Measurements from ENCODE around the gene KNSTRN. TPM values are rescaled to one million over a fixed set of nuclear protein-coding genes. Genes with fewer than 3 reads are reported as not detected.

The KNSTRN gene
- total RNA-seq = 10 to 100 TPM; 57.5 to 63.3 TPM

- H3K27ac Mint-ChIP-seq = peak within 1 kb of the TSS; percentile 95
- DNase-seq = peak; percentile 96
- CTCF ChIA-PET = interaction anchor here (0.6 to 2.8 kb wide), 14 partner anchors 9 to 278 kb away, joined by 3 to 15 read pairs (median 3); no protein-coding TSS in a partner anchor
- peaks cover 40% of the 10 kb centered on the region for H3K36me3 Mint-ChIP-seq (ENCODE audit: low read depth)
- POLR2A ChIA-PET = interaction anchor here (0.7 kb wide), 1 partner anchor 388 kb away, joined by 4 read pairs; no protein-coding TSS in a partner anchor
- no peaks in the 10 kb centered on the region for H3K9me3 Mint-ChIP-seq
- peak within 1 kb of the TSS; percentile 100 for H3K4me3 Mint-ChIP-seq
- H3K4me1 Mint-ChIP-seq = peaks cover 36% of the 10 kb centered on the region
- H3K27me3 Mint-ChIP-seq = peaks cover 4% of the 10 kb centered on the region
Measured at GRCh38 chr15:40382580-40383456, at the start of gene KNSTRN. Gene KNSTRN, plus strand, starts transcription at chr15:40382721. Its CDS starts 115 bp downstream, at chr15:40382836.

- CTCF ChIA-PET = interaction anchor here (0.8 to 2.0 kb wide), 4 partner anchors 9 to 14 kb away, joined by 3 to 15 read pairs (median 4); no protein-coding TSS in a partner anchor
- Mint-ChIP-seq H3K4me3 (no peak overlapping the region), H3K9me3 (no peaks in the 10 kb centered on the region), H3K27me3 (no peaks in the 10 kb centered on the region), H3K36me3 (ENCODE audit: low read depth) (no peaks in the 10 kb centered on the region), H3K27ac (peak overlapping the region; percentile 77), H3K4me1 (peaks cover 31% of the 10 kb centered on the region)
- DNase-seq = peak; percentile 46
- POLR2A ChIA-PET = interaction anchor here (1.1 kb wide), 1 partner anchor 11 kb away, joined by 3 read pairs; no protein-coding TSS in a partner anchor
Measured at GRCh38 chr15:40333922-40334492, 48.5 kb upstream of the KNSTRN start.

GRCh38 chr15:40334541-40334940 lies 48.0 kb upstream of the KNSTRN start:
- no peaks in the 10 kb centered on the region for H3K27me3 Mint-ChIP-seq
- no peak overlapping the region for H3K4me3 Mint-ChIP-seq
- POLR2A ChIA-PET = interaction anchor here (1.1 kb wide), 1 partner anchor 12 kb away, joined by 3 read pairs; no protein-coding TSS in a partner anchor
- no peak for DNase-seq
- H3K27ac Mint-ChIP-seq = no peak overlapping the region
- H3K9me3 Mint-ChIP-seq = no peaks in the 10 kb centered on the region
- CTCF ChIA-PET = interaction anchor here (0.8 to 2.0 kb wide), 4 partner anchors 9 to 87 kb away, joined by 3 to 15 read pairs (median 5); no protein-coding TSS in a partner anchor
- no peaks in the 10 kb centered on the region for H3K36me3 Mint-ChIP-seq (ENCODE audit: low read depth)
- peaks cover 30% of the 10 kb centered on the region for H3K4me1 Mint-ChIP-seq

GRCh38 chr15:40334941-40335795 lies 47.4 kb upstream of the KNSTRN start:
- CTCF ChIA-PET = interaction anchor here (1.4 to 6.0 kb wide), 5 partner anchors 8 to 87 kb away, joined by 5 to 78 read pairs (median 20); partner anchors contain the start of gene INAFM2
- H3K4me3 Mint-ChIP-seq = no peak overlapping the region
- no peaks in the 10 kb centered on the region for H3K27me3 Mint-ChIP-seq
- no peak for DNase-seq
- no peaks in the 10 kb centered on the region for H3K9me3 Mint-ChIP-seq
- POLR2A ChIA-PET = no interaction called here
- peak overlapping the region; percentile 70 for H3K27ac Mint-ChIP-seq
- H3K4me1 Mint-ChIP-seq = peaks cover 30% of the 10 kb centered on the region
- H3K36me3 Mint-ChIP-seq (ENCODE audit: low read depth) = no peaks in the 10 kb centered on the region

- CTCF ChIA-PET = interaction anchor here (0.9 to 6.0 kb wide), 12 partner anchors 9 to 109 kb away, joined by 3 to 78 read pairs (median 5); partner anchors contain the start of genes BAHD1, INAFM2, KNSTRN and PLCB2
- POLR2A ChIA-PET = no interaction called here
Measured at GRCh38 chr15:40335938-40336743, 46.4 kb upstream of the KNSTRN start.

GRCh38 chr15:40336744-40337122 lies 45.8 kb upstream of the KNSTRN start:
- POLR2A ChIA-PET = no interaction called here
- no peak for DNase-seq

More at GRCh38 chr15:40335938-40336743, 46.4 kb upstream of the KNSTRN start:
- DNase-seq = no peak
- Mint-ChIP-seq H3K4me3 (no peak overlapping the region), H3K27ac (peak overlapping the region; percentile 70), H3K27me3 (no peaks in the 10 kb centered on the region), H3K36me3 (ENCODE audit: low read depth) (no peaks in the 10 kb centered on the region), H3K9me3 (no peaks in the 10 kb centered on the region), H3K4me1 (peaks cover 30% of the 10 kb centered on the region)

GRCh38 chr15:40337597-40337996 lies 44.9 kb upstream of the KNSTRN start:
- H3K4me3 Mint-ChIP-seq = no peak overlapping the region
- no peaks in the 10 kb centered on the region for H3K9me3 Mint-ChIP-seq
- H3K27me3 Mint-ChIP-seq = no peaks in the 10 kb centered on the region
- ChIA-PET POLR2A (no interaction called here), CTCF (interaction anchor here (0.7 to 6.0 kb wide), 27 partner anchors 9 to 100 kb away, joined by 3 to 78 read pairs (median 4); partner anchors contain the start of genes DISP2, INAFM2, IVD and KNSTRN)
- H3K27ac Mint-ChIP-seq = peak overlapping the region; percentile 15
- H3K36me3 Mint-ChIP-seq (ENCODE audit: low read depth) = no peaks in the 10 kb centered on the region
- H3K4me1 Mint-ChIP-seq = peaks cover 28% of the 10 kb centered on the region
- DNase-seq = no peak

More at GRCh38 chr15:40336744-40337122, 45.8 kb upstream of the KNSTRN start:
- CTCF ChIA-PET = interaction anchor here (0.9 to 6.0 kb wide), 14 partner anchors 8 to 110 kb away, joined by 3 to 78 read pairs (median 6); partner anchors contain the start of genes BAHD1, INAFM2, KNSTRN and PLCB2
- Mint-ChIP-seq H3K27me3 (no peaks in the 10 kb centered on the region), H3K27ac (peak overlapping the region; percentile 12), H3K4me3 (no peak overlapping the region), H3K9me3 (no peaks in the 10 kb centered on the region), H3K4me1 (peaks cover 30% of the 10 kb centered on the region), H3K36me3 (ENCODE audit: low read depth) (no peaks in the 10 kb centered on the region)

- Mint-ChIP-seq H3K4me3 (no peak overlapping the region), H3K9me3 (no peaks in the 10 kb centered on the region), H3K4me1 (peaks cover 24% of the 10 kb centered on the region), H3K27ac (peak overlapping the region; percentile 15), H3K27me3 (no peaks in the 10 kb centered on the region), H3K36me3 (ENCODE audit: low read depth) (no peaks in the 10 kb centered on the region)
- ChIA-PET POLR2A (no interaction called here), CTCF (interaction anchor here (0.7 to 6.0 kb wide), 28 partner anchors 9 to 99 kb away, joined by 3 to 78 read pairs (median 4); partner anchors contain the start of genes DISP2, INAFM2, IVD and KNSTRN)
- DNase-seq = peak; percentile 82
Measured at GRCh38 chr15:40338041-40338657, 44.4 kb upstream of the KNSTRN start.

GRCh38 chr15:40338921-40339620 lies 43.5 kb upstream of the KNSTRN start:
- H3K27me3 Mint-ChIP-seq = no peaks in the 10 kb centered on the region
- DNase-seq = no peak
- no peak overlapping the region for H3K4me3 Mint-ChIP-seq
- CTCF ChIA-PET = interaction anchor here (1.0 to 6.0 kb wide), 21 partner anchors 8 to 128 kb away, joined by 3 to 78 read pairs (median 6); partner anchors contain the start of genes BAHD1, INAFM2, IVD and KNSTRN
- no peaks in the 10 kb centered on the region for H3K9me3 Mint-ChIP-seq
- peaks cover 17% of the 10 kb centered on the region for H3K4me1 Mint-ChIP-seq
- POLR2A ChIA-PET = no interaction called here
- H3K36me3 Mint-ChIP-seq (ENCODE audit: low read depth) = no peaks in the 10 kb centered on the region
- no peak overlapping the region for H3K27ac Mint-ChIP-seq

GRCh38 chr15:40339621-40339945 lies 42.9 kb upstream of the KNSTRN start:
- Mint-ChIP-seq H3K36me3 (ENCODE audit: low read depth) (no peaks in the 10 kb centered on the region), H3K27ac (no peak overlapping the region), H3K4me1 (peaks cover 12% of the 10 kb centered on the region), H3K9me3 (no peaks in the 10 kb centered on the region), H3K4me3 (no peak overlapping the region), H3K27me3 (no peaks in the 10 kb centered on the region)
- no peak for DNase-seq
- POLR2A ChIA-PET = no interaction called here
- CTCF ChIA-PET = interaction anchor here (1.0 to 6.0 kb wide), 15 partner anchors 12 to 129 kb away, joined by 3 to 78 read pairs (median 7); partner anchors contain the start of genes BAHD1, INAFM2, KNSTRN and PLCB2

Measured in activated CD4-positive, alpha-beta T cell treated with anti-CD3 and anti-CD28 coated beads, Interleukin-2, amount 10 ng/mL, durations not matched to agents 7 days and 5 days (primary cell).